Measurements from ENCODE around the gene NLE1.
A peak's percentile ranks its signal among the peaks of the same experiment; 100 is the strongest.

NLE1 gene

DNA sequence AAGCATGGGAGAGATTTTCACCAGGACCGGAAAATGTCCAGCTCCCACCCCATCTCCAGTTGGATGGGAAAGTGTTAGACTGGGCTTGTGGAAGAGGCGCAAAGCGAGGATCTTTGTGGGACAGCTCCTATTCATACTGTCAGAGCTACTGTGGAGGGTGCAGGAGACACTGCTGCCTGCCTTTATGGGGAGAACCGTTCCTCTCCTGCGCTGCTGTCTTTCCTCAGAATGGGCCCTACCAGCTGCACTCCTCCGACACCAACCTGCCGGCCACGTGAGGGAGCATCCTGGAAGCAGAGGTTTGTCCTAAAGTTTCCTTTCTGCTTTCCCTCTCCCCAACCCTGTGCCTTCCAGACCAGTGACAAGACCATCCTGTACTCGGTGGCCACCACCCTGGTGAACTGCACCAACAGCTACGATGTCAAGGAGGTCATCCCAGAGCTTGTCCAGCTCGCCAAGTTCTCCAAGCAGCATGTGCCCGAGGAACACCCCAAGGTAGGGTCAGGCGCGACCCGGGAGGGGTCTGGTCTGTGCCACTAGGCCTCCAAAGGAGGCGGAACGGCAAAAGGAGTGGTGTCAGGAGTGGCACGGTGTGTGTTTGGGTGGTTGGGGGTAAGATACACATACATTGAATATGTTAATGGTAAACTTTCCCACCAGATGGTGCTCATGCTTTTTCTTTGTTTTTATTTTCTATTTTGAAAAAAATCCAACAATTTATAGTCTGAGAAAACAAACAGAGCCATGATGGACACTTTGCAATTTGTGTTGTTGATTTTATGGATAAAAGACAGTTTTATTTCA lies 29.1 kb upstream of the NLE1 start:
- TF ChIP-seq, protein P1, sequence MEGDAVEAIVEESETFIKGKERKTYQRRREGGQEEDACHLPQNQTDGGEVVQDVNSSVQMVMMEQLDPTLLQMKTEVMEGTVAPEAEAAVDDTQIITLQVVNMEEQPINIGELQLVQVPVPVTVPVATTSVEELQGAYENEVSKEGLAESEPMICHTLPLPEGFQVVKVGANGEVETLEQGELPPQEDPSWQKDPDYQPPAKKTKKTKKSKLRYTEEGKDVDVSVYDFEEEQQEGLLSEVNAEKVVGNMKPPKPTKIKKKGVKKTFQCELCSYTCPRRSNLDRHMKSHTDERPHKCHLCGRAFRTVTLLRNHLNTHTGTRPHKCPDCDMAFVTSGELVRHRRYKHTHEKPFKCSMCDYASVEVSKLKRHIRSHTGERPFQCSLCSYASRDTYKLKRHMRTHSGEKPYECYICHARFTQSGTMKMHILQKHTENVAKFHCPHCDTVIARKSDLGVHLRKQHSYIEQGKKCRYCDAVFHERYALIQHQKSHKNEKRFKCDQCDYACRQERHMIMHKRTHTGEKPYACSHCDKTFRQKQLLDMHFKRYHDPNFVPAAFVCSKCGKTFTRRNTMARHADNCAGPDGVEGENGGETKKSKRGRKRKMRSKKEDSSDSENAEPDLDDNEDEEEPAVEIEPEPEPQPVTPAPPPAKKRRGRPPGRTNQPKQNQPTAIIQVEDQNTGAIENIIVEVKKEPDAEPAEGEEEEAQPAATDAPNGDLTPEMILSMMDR (conservative IDR thresholded peaks at IDR 0.05; ENCODE audit: control insufficient read depth, insufficient read depth, low read depth, low read length), result peak; percentile 32
- peak; percentile 47 for DNase-seq (ENCODE audit: low read depth)
- H3K4me3 ChIP-seq (ENCODE audit: control insufficient read depth, low read depth, low read length), result no peak overlapping the region

DNA sequence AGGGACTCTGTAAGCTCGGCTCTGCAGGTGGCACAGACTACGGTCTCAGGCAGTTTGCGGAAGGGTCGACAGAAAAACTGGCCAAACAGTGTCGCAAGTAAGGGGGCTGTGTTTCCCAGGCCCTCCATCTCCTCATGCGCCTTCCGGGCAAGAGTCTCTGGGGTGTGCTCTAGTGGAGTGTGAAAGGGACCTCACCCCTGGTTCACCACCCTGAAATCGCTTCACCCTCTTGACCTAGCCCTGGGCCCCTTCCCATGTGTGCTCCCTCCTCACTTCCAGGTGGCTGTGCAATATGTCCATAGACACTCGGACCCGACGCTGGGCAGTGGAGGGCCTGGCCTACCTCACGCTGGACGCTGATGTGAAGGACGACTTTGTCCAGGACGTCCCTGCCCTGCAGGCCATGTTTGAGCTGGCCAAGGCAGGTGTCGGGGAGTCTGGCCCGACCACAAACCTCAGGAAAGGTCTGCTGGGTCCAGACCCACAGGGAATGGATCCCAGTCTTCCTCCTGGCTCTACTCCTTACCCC lies 27.8 kb upstream of the NLE1 start:
- TF ChIP-seq, protein P1 (conservative IDR thresholded peaks at IDR 0.05; ENCODE audit: control insufficient read depth, insufficient read depth, low read depth, low read length), result no peak
- no peak for DNase-seq (ENCODE audit: low read depth)
- H3K4me3 ChIP-seq (ENCODE audit: control insufficient read depth, low read depth, low read length), result no peak overlapping the region

DNA sequence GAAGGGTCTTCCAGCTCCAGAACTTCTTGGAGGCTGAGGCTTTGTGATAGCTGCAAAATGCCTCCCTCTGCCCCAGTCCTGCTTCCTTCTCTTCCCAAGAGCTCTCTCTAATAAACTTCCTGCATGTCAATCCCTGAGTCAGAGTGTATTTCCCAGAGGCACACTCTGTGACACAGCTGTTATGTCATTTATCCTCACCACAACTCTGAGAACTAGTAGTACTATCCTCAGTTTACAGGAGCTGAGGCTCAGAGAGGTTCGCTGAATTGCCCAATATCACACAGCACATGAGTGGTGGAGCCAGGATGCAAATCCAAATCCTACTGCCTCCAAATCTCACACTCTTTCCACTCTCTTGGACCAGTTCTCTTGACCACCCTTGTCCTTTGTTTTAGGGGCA lies 25.6 kb upstream of the NLE1 start:
- TF ChIP-seq, protein P1 (conservative IDR thresholded peaks at IDR 0.05; ENCODE audit: control insufficient read depth, insufficient read depth, low read depth, low read length), result no peak
- H3K4me3 ChIP-seq (ENCODE audit: control insufficient read depth, low read depth, low read length), result no peak overlapping the region
- DNase-seq (ENCODE audit: low read depth), result peak; percentile 67

DNA sequence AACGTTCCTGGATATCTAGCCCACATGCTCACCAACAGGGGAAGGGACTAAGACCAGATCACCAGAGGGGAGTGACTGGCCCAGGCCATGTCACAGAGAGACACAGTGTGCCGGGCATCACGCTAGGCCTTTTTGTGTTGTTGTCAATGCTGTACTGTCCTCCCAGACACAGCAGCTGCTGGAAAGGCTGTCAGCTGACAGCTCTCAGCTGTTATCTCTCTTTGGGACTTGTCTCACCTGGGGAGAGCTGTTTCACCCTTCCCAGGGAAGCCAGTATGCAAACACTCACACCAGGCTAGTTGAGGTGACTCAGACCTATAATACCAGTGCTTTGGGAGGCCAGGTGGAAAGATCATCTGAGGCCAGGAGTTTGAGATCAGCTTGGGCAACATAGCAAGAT lies 24.9 kb upstream of the NLE1 start:
- TF ChIP-seq, protein P1 (conservative IDR thresholded peaks at IDR 0.05; ENCODE audit: control insufficient read depth, insufficient read depth, low read depth, low read length), result no peak
- no peak overlapping the region for H3K4me3 ChIP-seq (ENCODE audit: control insufficient read depth, low read depth, low read length)
- DNase-seq (ENCODE audit: low read depth), result no peak

DNA sequence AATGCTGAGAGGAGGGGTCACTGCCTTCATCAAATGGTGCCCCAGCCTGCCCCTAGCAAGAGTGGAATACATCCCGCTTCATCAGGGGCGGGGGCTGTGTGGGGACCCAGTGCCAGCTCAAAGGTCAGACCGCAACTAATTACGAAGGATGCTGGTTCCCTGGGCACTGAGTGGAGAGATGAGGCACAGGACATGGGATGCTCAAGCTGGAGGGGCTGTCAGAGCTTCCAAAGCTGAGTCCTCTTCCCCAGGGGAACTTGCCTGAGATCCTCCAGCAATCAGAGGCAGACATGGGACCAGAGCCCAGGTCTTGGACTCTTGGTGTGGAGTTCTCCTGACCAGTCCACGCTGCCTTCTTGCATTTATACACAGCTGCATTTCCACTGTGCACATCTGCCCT lies 24.4 kb upstream of the NLE1 start:
- TF ChIP-seq, protein P1 (conservative IDR thresholded peaks at IDR 0.05; ENCODE audit: control insufficient read depth, insufficient read depth, low read depth, low read length), result no peak
- DNase-seq (ENCODE audit: low read depth), result no peak
- no peak overlapping the region for H3K4me3 ChIP-seq (ENCODE audit: control insufficient read depth, low read depth, low read length)

DNA sequence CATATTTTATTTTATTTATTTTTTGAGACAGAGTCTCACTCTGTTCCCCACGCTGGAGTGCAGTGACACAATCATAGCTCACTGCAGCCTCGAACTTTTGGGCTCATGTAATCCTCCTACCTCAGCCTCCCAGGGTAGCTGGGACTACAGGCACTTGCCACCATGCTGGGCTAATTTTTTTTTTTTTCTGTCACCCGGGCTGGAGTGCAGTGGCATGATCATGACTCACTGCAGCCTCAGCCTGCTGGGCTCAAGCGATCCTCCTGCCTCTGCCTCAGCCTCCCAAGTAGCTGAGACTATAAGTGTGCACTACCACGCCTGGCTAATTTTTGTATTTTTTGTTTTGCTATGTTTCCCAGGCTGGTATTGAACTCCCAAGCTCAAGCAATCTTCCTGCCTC lies 22.6 kb upstream of the NLE1 start:
- H3K4me3 ChIP-seq (ENCODE audit: control insufficient read depth, low read depth, low read length), result no peak overlapping the region
- TF ChIP-seq, protein P1 (conservative IDR thresholded peaks at IDR 0.05; ENCODE audit: control insufficient read depth, insufficient read depth, low read depth, low read length), result no peak
- no peak for DNase-seq (ENCODE audit: low read depth)

Data from fibroblast of mammary gland (primary cell).